GM12873 (cell line): ENCODE data around the gene JADE1.

Experiments used
- CTCF ChIP-seq: IDR thresholded peaks from 2 replicates; pipeline ENCODE4 v1.5.1; 2012; ENCODE audit warnings: low read depth, mild to moderate bottlenecking, moderate library complexity, low read length, control low read depth; ENCODE audit not compliant: insufficient read depth; ENCODE audit errors: missing control alignments

The JADE1 gene

DNA sequence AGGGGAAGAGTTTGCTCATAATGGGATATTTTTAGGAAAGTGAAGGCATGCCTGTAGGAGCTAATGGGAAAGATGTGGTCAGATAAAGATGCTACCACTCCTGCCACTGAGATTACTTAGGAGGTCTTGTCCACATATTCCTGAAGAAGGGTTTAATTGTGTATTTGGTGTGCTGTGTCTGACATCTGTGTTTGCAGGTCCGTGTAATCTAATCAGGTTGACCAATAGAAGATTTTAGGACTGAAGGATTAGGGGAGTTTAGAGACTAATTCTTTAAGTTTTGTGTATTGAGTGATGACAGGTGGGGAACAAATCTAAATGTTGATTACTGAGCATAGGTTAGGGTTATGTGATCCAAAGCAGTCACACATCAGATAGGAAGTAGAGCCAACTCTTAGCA is 57.2 kb downstream of the JADE1 start:
- TF ChIP-seq CTCF, result no peak

DNA sequence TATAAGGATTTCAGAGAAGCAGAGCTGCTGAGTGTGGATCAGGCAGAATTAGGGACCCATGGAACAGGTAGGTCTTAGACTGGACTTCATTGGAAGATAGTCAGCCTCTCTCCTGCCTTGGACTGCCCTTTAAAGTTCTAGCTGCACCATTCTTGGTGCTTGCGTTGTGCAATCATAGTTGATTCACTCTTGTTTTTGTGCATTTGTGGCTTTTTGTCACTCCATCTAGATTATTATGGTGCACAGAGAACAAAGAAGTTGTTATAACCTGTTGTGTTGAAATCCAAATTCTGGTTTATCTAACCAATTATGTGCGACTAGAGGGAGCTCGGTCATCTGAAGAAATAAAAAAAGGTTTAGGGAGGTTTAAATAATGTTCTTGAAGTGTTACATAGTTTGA is 59.3 kb downstream of the JADE1 start:
- TF ChIP-seq CTCF, result no peak

- no peak for TF ChIP-seq CTCF
These were observed 60.4 kb downstream of the JADE1 start for GRCh38 chr4:128869776-128870509.

GRCh38 chr4:128871948-128872347 is 62.4 kb downstream of the JADE1 start:
- no peak for TF ChIP-seq CTCF

DNA sequence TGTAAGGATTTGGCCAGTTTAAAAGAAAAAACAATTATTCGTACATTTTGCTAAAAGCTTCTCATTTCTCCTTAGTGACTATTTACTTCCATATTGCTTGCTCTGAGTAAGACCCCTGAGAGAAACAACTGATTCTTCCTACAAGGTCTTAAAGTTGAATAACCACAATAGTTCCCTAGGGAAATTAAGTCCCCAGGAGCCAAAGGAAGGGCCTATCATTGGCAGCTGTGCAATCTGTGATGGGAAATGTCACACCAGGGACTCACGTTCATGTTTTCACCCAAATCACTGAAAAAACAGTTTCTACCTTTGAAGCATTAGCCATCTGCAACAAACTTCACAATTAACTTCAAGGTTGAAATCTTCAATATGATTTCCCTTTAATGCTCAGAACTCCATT is 66.7 kb downstream of the JADE1 start:
- no peak for TF ChIP-seq CTCF

- no peak for TF ChIP-seq CTCF
These were observed 68.4 kb downstream of the JADE1 start for GRCh38 chr4:128877934-128878333.

DNA sequence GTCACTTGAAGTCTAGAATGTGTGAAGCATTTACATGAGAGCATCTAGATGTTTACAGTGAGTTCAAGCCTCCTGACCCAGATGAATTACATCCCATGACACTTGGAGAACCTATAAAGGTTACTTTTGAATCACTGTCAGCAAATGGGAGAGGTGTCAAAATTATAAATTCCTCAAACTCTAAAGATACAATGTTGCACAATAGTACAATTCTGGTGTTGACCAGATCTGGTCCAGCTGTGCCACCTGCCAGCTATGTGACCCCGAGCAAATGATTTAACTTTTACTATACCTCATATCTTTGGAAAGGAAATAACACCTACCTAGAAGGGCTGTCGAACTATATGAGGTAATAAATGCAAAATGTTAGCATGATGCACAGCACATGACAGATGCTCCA is 69.8 kb downstream of the JADE1 start:
- TF ChIP-seq CTCF, result no peak
